ACC112 (cell line): ENCODE measurements around the gene PRM1.

Experiments used
- H2AFZ ChIP-seq: fragments of 200-600 bp; sonication (generic); one replicate; pipeline ENCODE4 v1.6.0; 2017; ENCODE audit warnings: antibody characterized with exemption, low read length; ENCODE audit not compliant: unreplicated experiment
- H3K27ac ChIP-seq: fragments of 200-600 bp; sonication (generic); 2 replicates; pipeline ENCODE4 v1.5.1; 2014; ENCODE audit warnings: low read depth, mild to moderate bottlenecking, antibody characterized with exemption, low read length, moderate library complexity
- H3K27me3 ChIP-seq: fragments of 200-600 bp; sonication (generic); 2 replicates; pipeline ENCODE4 v1.6.1; 2014; ENCODE audit warnings: mild to moderate bottlenecking, antibody characterized with exemption, low read length, moderate library complexity, mixed read lengths; ENCODE audit not compliant: insufficient read depth
- H3K36me3 ChIP-seq: fragments of 200-600 bp; sonication (generic); 2 replicates; pipeline ENCODE4 v1.6.1; 2016; ENCODE audit warnings: mild to moderate bottlenecking, antibody characterized with exemption, low read length, moderate library complexity, mixed read lengths; ENCODE audit not compliant: insufficient read depth
- H3K4me1 ChIP-seq: fragments of 200-600 bp; sonication (generic); one replicate; pipeline ENCODE4 v1.6.1; 2016; ENCODE audit warnings: low read length, mixed read lengths; ENCODE audit not compliant: insufficient read depth, unreplicated experiment, control insufficient read depth
- H3K4me3 ChIP-seq: fragments of 200-600 bp; sonication (generic); 2 replicates; pipeline ENCODE4 v1.5.1; 2014; ENCODE audit warnings: mild to moderate bottlenecking, low read depth, low read length
- H3K79me2 ChIP-seq: fragments of 200-600 bp; sonication (generic); one replicate; pipeline ENCODE4 v1.6.0; 2016; ENCODE audit warnings: low read length; ENCODE audit not compliant: control insufficient read depth, unreplicated experiment, insufficient read depth

PRM1 gene

DNA sequence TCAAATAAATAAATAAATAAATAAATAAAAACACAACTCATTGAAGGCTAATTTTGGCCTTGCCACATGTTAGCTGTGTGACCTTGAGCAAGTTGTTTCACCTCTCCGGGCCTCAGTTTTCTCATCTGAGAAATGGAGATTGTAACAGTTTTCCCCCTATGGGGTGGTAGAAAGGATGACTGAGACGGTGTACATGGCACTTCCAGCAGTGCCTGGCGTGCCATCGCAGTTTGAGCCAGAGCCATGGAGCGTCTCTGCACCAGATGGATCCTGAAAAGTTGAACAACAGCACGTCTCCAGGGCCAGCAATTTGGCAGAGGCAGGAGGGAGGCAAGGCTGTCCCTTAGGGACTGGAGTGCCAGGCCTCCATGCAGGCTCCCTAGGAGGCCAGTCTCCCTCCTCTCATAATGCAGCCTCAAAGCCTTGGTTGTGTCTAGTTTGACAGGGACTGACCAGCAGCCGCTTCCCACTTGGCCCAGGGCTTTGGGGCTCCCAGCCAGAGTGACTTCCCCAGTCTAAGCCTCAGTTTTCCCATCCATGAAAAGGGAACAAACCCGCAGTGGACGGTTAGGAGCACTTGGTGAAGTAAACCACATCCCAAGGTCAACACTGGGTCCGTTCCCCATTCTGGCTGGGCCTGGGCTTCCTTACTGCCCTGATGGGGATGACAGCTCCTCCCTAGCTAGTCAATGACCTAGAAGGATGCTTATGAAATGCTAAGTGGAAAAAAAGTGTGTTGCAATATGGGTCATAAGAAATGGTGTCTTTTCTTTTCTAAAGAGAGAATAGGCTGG lies 44.5 kb downstream of the PRM1 start:
- H3K27ac ChIP-seq, result no peak overlapping the region
- no peak overlapping the region for H2AFZ ChIP-seq

DNA sequence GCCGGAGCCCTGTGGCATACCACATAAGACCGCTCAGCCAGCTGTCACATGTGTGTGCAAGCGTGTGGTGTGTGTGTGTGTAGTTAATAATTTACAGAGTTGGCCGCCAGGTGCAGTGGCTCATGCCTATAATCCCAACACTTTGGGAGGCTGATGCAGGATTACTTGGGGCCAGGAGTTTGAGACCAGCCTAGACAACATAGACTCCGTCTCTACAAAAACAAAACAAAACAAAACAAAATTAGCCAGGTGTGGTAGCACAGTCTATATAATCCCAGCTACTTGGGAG lies 45.5 kb downstream of the PRM1 start:
- Histone ChIP-seq H3K4me1 (no peaks in the 10 kb centered on the region), H3K79me2 (no peaks in the 10 kb centered on the region), H2AFZ (no peak overlapping the region), H3K36me3 (no peaks in the 10 kb centered on the region), H3K27me3 (no peaks in the 10 kb centered on the region), H3K27ac (no peak overlapping the region), H3K4me3 (no peak overlapping the region)

More for the DNA sequence above, 44.5 kb downstream of the PRM1 start:
- Histone ChIP-seq H3K4me3 (no peak overlapping the region), H3K36me3 (no peaks in the 10 kb centered on the region), H3K79me2 (no peaks in the 10 kb centered on the region), H3K27me3 (no peaks in the 10 kb centered on the region), H3K4me1 (no peaks in the 10 kb centered on the region)

DNA sequence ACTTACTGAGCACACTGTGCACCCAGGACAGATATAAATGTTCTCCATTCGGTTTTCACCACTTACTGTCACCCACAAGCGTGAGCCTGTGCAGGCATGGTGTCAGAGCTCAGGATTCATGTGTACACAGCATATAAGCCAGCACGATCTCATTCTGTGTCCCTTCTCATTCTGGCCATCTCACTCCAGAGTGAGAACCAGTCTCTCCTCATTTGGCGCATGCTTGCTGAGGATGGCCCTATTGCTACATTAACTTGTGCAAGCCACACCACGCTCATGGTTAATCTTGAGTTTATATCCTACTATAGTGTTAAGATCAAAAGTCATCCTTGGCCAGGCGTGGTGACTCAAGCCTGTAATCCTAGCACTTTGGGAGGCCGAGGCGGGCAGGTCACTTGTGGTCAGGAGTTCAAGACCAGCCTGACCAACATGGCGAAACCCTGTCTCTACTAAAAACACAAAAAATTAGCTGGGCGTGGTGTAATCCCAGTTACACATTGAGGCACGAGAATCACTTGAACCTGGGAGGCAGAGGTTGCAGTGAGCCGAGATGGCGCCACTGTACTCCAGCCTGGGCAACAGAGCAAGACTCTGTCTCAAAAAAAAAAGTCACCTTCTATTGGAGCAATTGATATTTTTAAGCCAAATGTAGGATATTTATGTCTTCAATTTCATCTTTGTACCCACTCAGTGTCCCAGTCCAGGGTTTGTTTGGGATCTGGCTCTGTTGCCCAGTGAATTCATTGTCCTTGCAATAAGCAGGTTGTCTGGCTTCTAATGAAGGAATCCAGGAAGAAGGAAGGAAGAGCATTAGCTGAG lies 46.0 kb downstream of the PRM1 start:
- H3K27ac ChIP-seq, result no peak overlapping the region

GRCh38 chr16:11233727-11234376 lies 47.3 kb downstream of the PRM1 start:
- no peak overlapping the region for H2AFZ ChIP-seq
- no peak overlapping the region for H3K4me3 ChIP-seq
- H3K27me3 ChIP-seq, result no peaks in the 10 kb centered on the region
- no peaks in the 10 kb centered on the region for H3K36me3 ChIP-seq
- H3K27ac ChIP-seq, result no peak overlapping the region
- no peaks in the 10 kb centered on the region for H3K4me1 ChIP-seq
- no peaks in the 10 kb centered on the region for H3K79me2 ChIP-seq

More for the DNA sequence above, 46.0 kb downstream of the PRM1 start:
- Histone ChIP-seq H2AFZ (no peak overlapping the region), H3K4me1 (no peaks in the 10 kb centered on the region), H3K27me3 (no peaks in the 10 kb centered on the region), H3K4me3 (no peak overlapping the region), H3K79me2 (no peaks in the 10 kb centered on the region), H3K36me3 (no peaks in the 10 kb centered on the region)

- H2AFZ ChIP-seq, result no peak overlapping the region
- no peaks in the 10 kb centered on the region for H3K36me3 ChIP-seq
- no peak overlapping the region for H3K27ac ChIP-seq
- no peaks in the 10 kb centered on the region for H3K4me1 ChIP-seq
- no peaks in the 10 kb centered on the region for H3K79me2 ChIP-seq
- H3K4me3 ChIP-seq, result no peak overlapping the region
- H3K27me3 ChIP-seq, result no peaks in the 10 kb centered on the region
Observed at GRCh38 chr16:11232852-11233726, 48.0 kb downstream of the PRM1 start.

DNA sequence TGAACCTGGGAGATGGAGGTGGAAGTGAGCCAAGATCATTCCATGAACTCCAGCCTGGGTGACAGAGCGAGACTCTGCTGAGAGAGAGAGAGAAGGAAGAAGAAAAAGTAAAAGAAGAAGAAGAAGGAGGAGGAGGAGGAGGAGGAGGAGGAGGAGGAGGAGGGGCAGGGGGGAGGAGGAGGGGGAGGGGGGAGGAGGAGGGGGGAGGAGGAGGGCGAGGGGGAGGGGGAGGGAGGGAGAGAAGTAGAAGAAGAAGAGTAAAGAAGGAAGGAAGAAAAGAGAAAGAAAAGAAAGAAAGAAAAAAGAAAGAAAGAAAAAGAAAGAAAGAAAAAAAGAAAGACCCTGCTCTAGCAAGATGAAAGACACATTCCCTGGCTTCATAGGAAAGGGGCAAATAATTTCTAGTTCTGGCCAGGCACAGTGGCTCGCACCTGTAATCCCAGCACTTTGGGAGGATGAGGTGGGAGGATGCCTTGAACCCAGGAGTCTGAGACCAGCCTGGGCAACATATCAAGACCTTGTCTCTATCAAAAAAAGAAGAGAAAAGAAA lies 48.8 kb downstream of the PRM1 start:
- Histone ChIP-seq H3K79me2 (no peaks in the 10 kb centered on the region), H3K27me3 (no peaks in the 10 kb centered on the region), H3K4me3 (no peak overlapping the region), H3K27ac (no peak overlapping the region), H3K4me1 (no peaks in the 10 kb centered on the region), H3K36me3 (no peaks in the 10 kb centered on the region), H2AFZ (no peak overlapping the region)

DNA sequence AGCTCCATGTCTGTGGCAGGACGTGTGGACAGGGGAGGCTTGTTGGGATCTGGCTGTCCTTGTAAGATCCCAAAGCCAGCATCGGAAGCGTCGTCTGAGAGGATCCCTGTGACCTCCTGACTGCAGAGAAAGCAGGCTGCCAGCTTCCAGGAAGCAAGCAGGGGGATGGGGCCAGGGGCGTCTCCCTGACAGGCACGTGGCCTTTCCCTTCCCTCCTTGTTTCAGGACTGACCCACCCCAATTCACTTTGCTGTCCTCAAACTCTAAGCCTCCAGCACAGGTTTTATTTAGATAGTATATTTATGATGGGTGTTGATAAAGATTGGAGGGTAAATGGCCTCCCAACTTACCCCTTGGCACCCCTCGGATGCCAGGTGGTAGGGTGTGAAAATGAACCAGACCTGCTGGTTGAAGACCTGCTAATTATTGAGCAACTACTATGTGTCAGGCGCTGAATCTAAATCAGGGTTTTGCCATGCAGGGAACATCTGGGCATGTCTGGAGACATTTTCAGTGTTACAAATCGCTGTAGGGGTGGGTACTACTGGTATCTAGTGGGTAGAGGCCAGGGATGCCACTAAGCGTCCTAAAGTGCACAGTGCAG lies 49.7 kb downstream of the PRM1 start:
- no peaks in the 10 kb centered on the region for H3K4me1 ChIP-seq
- no peak overlapping the region for H2AFZ ChIP-seq
- no peak overlapping the region for H3K27ac ChIP-seq
- no peaks in the 10 kb centered on the region for H3K79me2 ChIP-seq
- H3K36me3 ChIP-seq, result no peaks in the 10 kb centered on the region
- H3K4me3 ChIP-seq, result no peak overlapping the region
- H3K27me3 ChIP-seq, result no peaks in the 10 kb centered on the region
